Testis (tissue), 2 donors: ENCODE results near the gene RPS3A.

ENCODE experiments used
- CTCF ChIP-seq, 3 experiments: fragments of 450-650 bp in 2 of 3; fragments of 200-600 bp in 1 of 3; sonication (generic) in 1 of 3; IDR thresholded peaks; one replicate each; pipeline ENCODE4 v1.5.1; 2016 to 2019; ENCODE audit warnings: antibody characterized with exemption in 3 of 3, mild to moderate bottlenecking in 2 of 3, moderate library complexity in 1 of 3
- POLR2A ChIP-seq: fragments of 450-650 bp; IDR thresholded peaks from one replicate; pipeline ENCODE4 v1.6.1; 2017; ENCODE audit warnings: antibody characterized with exemption, mild to moderate bottlenecking, moderate library complexity

- TF ChIP-seq CTCF (IDR thresholded peaks at IDR 0.05) (no peak), POLR2A (no peak)
Observed at GRCh38 chr4:151139814-151140213, 40.4 kb downstream of the RPS3A start.
